Effector memory CD4-positive, alpha-beta T cell (primary cell): ENCODE results near the gene ZCCHC24.
A peak's percentile ranks its signal among the peaks of the same experiment; 100 is the strongest.

Experiments used
- DNase-seq, 3 donors: peaks; one replicate each; pipeline ENCODE4 v3.0.0-alpha.2; 2020
- H3K27ac ChIP-seq: 2 replicates; pipeline ENCODE4 v1.7.0; 2013; ENCODE audit warnings: mild to moderate bottlenecking, low read length, moderate library complexity; ENCODE audit not compliant: insufficient read depth, poor library complexity, severe bottlenecking
- H3K27me3 ChIP-seq: replicated peaks from 2 replicates; pipeline ENCODE4 v1.7.0; 2013; ENCODE audit warnings: mild to moderate bottlenecking, low read length; ENCODE audit not compliant: insufficient read depth, control insufficient read depth, poor library complexity, severe bottlenecking
- H3K36me3 ChIP-seq: 2 replicates; pipeline ENCODE4 v1.7.0; 2013; ENCODE audit warnings: mild to moderate bottlenecking, low read length, moderate library complexity; ENCODE audit not compliant: control insufficient read depth, insufficient read depth
- H3K4me1 ChIP-seq: 2 replicates; pipeline ENCODE4 v1.7.0; 2013; ENCODE audit warnings: low read length, mild to moderate bottlenecking; ENCODE audit not compliant: control insufficient read depth, insufficient read depth, poor library complexity, severe bottlenecking
- H3K4me3 ChIP-seq: 2 replicates; pipeline ENCODE4 v1.7.0; 2013; ENCODE audit warnings: low read length, low read depth, mild to moderate bottlenecking; ENCODE audit not compliant: insufficient read depth, poor library complexity, severe bottlenecking
- H3K9me3 ChIP-seq: 2 replicates; pipeline ENCODE4 v1.7.0; 2013; ENCODE audit warnings: mild to moderate bottlenecking, low read length, moderate library complexity; ENCODE audit not compliant: control insufficient read depth
- total RNA-seq, 3 donors: gene quantifications; one replicate each; lab custom pipeline; 2026; lab: John Stamatoyannopoulos, UW

ZCCHC24 gene
- 1.2 to 3.9 (median 2.6) reads per million in 3 donors for total RNA-seq

GRCh38 chr10:79445161-79445976 is at the start of gene ZCCHC24:
TSS of gene ZCCHC24 (minus strand) at chr10:79445624. CDS start at chr10:79445440, 184 bp downstream.
- Histone ChIP-seq H3K4me1 (peaks cover 25% of the 10 kb centered on the region), H3K4me3 (peak within 1 kb of the TSS; percentile 62), H3K27ac (peak within 1 kb of the TSS; percentile 49), H3K9me3 (no peaks in the 10 kb centered on the region), H3K36me3 (no peaks in the 10 kb centered on the region), H3K27me3 (no peaks in the 10 kb centered on the region)
- DNase-seq, result peak; percentile 92 to 94 (median 94)

GRCh38 chr10:79493806-79494205 is 48.4 kb upstream of the ZCCHC24 start:
- no peaks in the 10 kb centered on the region for H3K27me3 ChIP-seq
- H3K4me1 ChIP-seq, result no peaks in the 10 kb centered on the region
- H3K9me3 ChIP-seq, result no peaks in the 10 kb centered on the region
- no peak overlapping the region for H3K27ac ChIP-seq
- H3K4me3 ChIP-seq, result no peak overlapping the region
- no peaks in the 10 kb centered on the region for H3K36me3 ChIP-seq
- DNase-seq, result no peak

GRCh38 chr10:79492839-79493238 is 47.4 kb upstream of the ZCCHC24 start:
- Histone ChIP-seq H3K36me3 (no peaks in the 10 kb centered on the region), H3K9me3 (no peaks in the 10 kb centered on the region), H3K27me3 (no peaks in the 10 kb centered on the region), H3K4me3 (no peak overlapping the region), H3K4me1 (no peaks in the 10 kb centered on the region), H3K27ac (no peak overlapping the region)
- no peak for DNase-seq

- Histone ChIP-seq H3K36me3 (no peaks in the 10 kb centered on the region), H3K9me3 (no peaks in the 10 kb centered on the region), H3K4me3 (no peak overlapping the region), H3K4me1 (no peaks in the 10 kb centered on the region), H3K27me3 (no peaks in the 10 kb centered on the region), H3K27ac (no peak overlapping the region)
- no peak for DNase-seq
Measured at GRCh38 chr10:79492256-79492655, 46.8 kb upstream of the ZCCHC24 start.

GRCh38 chr10:79491143-79491835 is 45.9 kb upstream of the ZCCHC24 start:
- Histone ChIP-seq H3K27ac (no peak overlapping the region), H3K27me3 (no peaks in the 10 kb centered on the region)

GRCh38 chr10:79490400-79491142 is 45.1 kb upstream of the ZCCHC24 start:
- H3K27me3 ChIP-seq, result no peaks in the 10 kb centered on the region
- H3K4me3 ChIP-seq, result no peak overlapping the region
- no peak overlapping the region for H3K27ac ChIP-seq
- H3K36me3 ChIP-seq, result no peaks in the 10 kb centered on the region
- H3K4me1 ChIP-seq, result no peaks in the 10 kb centered on the region
- no peaks in the 10 kb centered on the region for H3K9me3 ChIP-seq
- DNase-seq, result no peak

More at GRCh38 chr10:79491143-79491835, 45.9 kb upstream of the ZCCHC24 start:
- no peak for DNase-seq
- no peaks in the 10 kb centered on the region for H3K36me3 ChIP-seq
- no peaks in the 10 kb centered on the region for H3K4me1 ChIP-seq
- H3K9me3 ChIP-seq, result no peaks in the 10 kb centered on the region
- H3K4me3 ChIP-seq, result no peak overlapping the region

GRCh38 chr10:79488870-79489269 is 43.4 kb upstream of the ZCCHC24 start:
- H3K4me1 ChIP-seq, result no peaks in the 10 kb centered on the region
- H3K4me3 ChIP-seq, result no peak overlapping the region
- H3K27me3 ChIP-seq, result no peaks in the 10 kb centered on the region
- DNase-seq, result no peak
- H3K27ac ChIP-seq, result no peak overlapping the region
- no peaks in the 10 kb centered on the region for H3K36me3 ChIP-seq
- H3K9me3 ChIP-seq, result no peaks in the 10 kb centered on the region

GRCh38 chr10:79488336-79488735 is 42.9 kb upstream of the ZCCHC24 start:
- Histone ChIP-seq H3K4me1 (no peaks in the 10 kb centered on the region), H3K27ac (no peak overlapping the region), H3K27me3 (no peaks in the 10 kb centered on the region), H3K36me3 (no peaks in the 10 kb centered on the region), H3K4me3 (no peak overlapping the region), H3K9me3 (no peaks in the 10 kb centered on the region)
- DNase-seq, result no peak

GRCh38 chr10:79487296-79488194 is 42.1 kb upstream of the ZCCHC24 start:
- Histone ChIP-seq H3K36me3 (no peaks in the 10 kb centered on the region), H3K4me3 (no peak overlapping the region), H3K9me3 (no peaks in the 10 kb centered on the region), H3K4me1 (no peaks in the 10 kb centered on the region), H3K27me3 (no peaks in the 10 kb centered on the region), H3K27ac (no peak overlapping the region)
- peak in 1 of 3 donors; percentile 4 for DNase-seq
